Measurements from ENCODE around the gene CXCR2. TPM values are rescaled to one million over a fixed set of nuclear protein-coding genes. Genes with fewer than 3 reads are reported as not detected.

The CXCR2 gene
- not detected in 5 replicates for total RNA-seq (2022; extraction: Qiagen RNA extraction)

DNA sequence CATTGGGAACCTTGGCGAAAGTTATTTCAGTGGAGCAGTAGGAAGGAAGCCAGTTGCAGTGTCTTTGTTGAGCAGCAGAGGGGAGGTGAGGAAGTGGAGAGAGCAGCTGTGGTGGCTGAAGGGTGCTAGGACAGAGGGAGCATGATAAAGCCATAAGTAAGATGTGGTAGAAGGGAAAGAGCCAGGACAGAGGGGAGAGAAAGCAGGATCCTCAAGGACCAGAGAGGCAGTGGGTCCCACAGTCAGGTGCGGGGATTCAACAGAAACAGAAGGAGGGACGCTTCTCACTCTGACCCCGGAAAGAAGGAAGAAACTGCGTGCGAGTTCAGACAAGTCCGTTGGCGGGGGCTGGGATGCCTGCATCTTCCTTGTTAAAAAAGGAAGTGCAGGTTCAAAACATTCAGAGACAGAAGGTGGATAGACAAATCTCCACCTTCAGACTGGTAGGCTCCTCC is at the start of gene CXCR2:
Gene CXCR2, plus strand, starts transcription at position 403 of the 455 bp plus-strand sequence. CDS start 8,774 bp downstream, outside the sequence.

DNA sequence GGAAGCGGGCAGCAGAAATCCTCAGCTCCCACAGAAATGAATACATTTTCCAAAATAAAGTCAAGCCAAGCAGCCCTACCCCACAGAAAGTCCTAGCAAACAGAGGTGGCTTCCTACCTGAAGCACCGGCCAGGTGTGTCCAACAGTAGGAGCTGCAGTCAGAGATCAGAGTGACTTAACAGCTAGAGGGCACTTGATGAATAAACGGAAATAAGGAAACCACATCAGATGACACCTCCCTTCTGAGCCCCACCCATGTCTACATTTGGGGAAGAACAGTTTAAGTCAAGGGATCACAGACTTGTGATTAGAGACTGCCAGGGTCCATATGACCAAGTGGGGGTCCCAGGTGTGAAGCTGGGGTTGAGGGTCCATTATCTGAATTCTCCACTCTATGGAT is 41.0 kb downstream of the CXCR2 start, which contains the start of gene CXCR1:
Gene CXCR1, minus strand, starts transcription at position 172 of the 400 bp plus-strand sequence. CDS start 1,751 bp downstream, outside the sequence.

Other genes starting within 250 kb of the CXCR2 start
- 8.0 to 19.3 TPM (median 13.6 TPM) in 5 replicates for gene TNS1, start 123.0 kb upstream of the CXCR2 start, total RNA-seq (2022; extraction: Qiagen RNA extraction)
- not detected in 5 replicates for gene RUFY4, start 56.8 kb upstream of the CXCR2 start, total RNA-seq (2022; extraction: Qiagen RNA extraction)
- gene CXCR1, start 40.9 kb downstream of the CXCR2 start, total RNA-seq (2022; extraction: Qiagen RNA extraction) = not detected in 5 replicates
- gene ARPC2, start 91.2 kb downstream of the CXCR2 start, total RNA-seq (2022; extraction: Qiagen RNA extraction) = 295 to 304 TPM (median 298 TPM) in 5 replicates
- 0.09 to 0.42 TPM (median 0.28 TPM) in 5 replicates for gene GPBAR1, start 135.0 kb downstream of the CXCR2 start, total RNA-seq (2022; extraction: Qiagen RNA extraction)
- gene AAMP, start 144.1 kb downstream of the CXCR2 start, total RNA-seq (2022; extraction: Qiagen RNA extraction) = 120 to 174 TPM (median 126 TPM) in 5 replicates
- gene PNKD, start 144.5 kb downstream of the CXCR2 start, total RNA-seq (2022; extraction: Qiagen RNA extraction) = 53.2 to 74.6 TPM (median 71.4 TPM) in 5 replicates
- 126 to 143 TPM (median 133 TPM) in 5 replicates for gene TMBIM1, start 166.5 kb downstream of the CXCR2 start, total RNA-seq (2022; extraction: Qiagen RNA extraction)
- gene CATIP, start 230.8 kb downstream of the CXCR2 start, total RNA-seq (2022; extraction: Qiagen RNA extraction) = 0.13 to 0.20 TPM in 2 of 5 replicates, not detected in the others